ENCODE results near the gene LRRC59. TPM values are rescaled to one million over a fixed set of nuclear protein-coding genes. Genes with fewer than 3 reads are reported as not detected.

The LRRC59 gene
- total and polyA plus RNA-seq, 2 donors: 27.8 to 38.7 TPM

GRCh38 chr17:50348522-50349242, 48.6 kb downstream of the LRRC59 start:
- Histone ChIP-seq H3K36me3 (ENCODE audit: control insufficient read depth in 2 of 2, insufficient read depth in 2 of 2, low read length in 1 of 2) (peaks cover 8 to 15% of the 10 kb centered on the region in 2 donors), H3K9me3 (ENCODE audit: control insufficient read depth in 2 of 2, insufficient read depth in 1 of 2, low read length in 1 of 2) (no peaks in the 10 kb centered on the region), H3K27ac (ENCODE audit: low read depth in 1 of 2, low read length in 1 of 2) (peak overlapping the region in 1 of 2 donors; percentile 18), H3K27me3 (ENCODE audit: control insufficient read depth in 2 of 2, insufficient read depth in 1 of 2, low read length in 1 of 2) (peaks cover 0 to 3% of the 10 kb centered on the region in 2 donors), H3K4me1 (ENCODE audit: control insufficient read depth in 2 of 2, insufficient read depth in 2 of 2, low read length in 2 of 2) (peaks cover 8 to 25% of the 10 kb centered on the region in 2 donors), H3K4me3 (ENCODE audit: low read length in 2 of 2) (no peak overlapping the region)
- WGBS: 95% methylated on average over 7 of the region's 7 CpGs
- DNase-seq (ENCODE audit: low read depth in 6 of 9, low spot score in 9 of 9): no peak

- no peak overlapping the region for H3K27ac ChIP-seq (ENCODE audit: low read depth in 1 of 2, low read length in 1 of 2)
- no peak overlapping the region for H3K4me3 ChIP-seq (ENCODE audit: low read length in 2 of 2)
- 94% methylated on average over 3 of the region's 3 CpGs for WGBS
- peaks cover 8 to 25% of the 10 kb centered on the region in 2 donors for H3K4me1 ChIP-seq (ENCODE audit: control insufficient read depth in 2 of 2, insufficient read depth in 2 of 2, low read length in 2 of 2)
- no peaks in the 10 kb centered on the region for H3K9me3 ChIP-seq (ENCODE audit: control insufficient read depth in 2 of 2, insufficient read depth in 1 of 2, low read length in 1 of 2)
- DNase-seq (ENCODE audit: low read depth in 6 of 9, low spot score in 9 of 9): no peak
- peaks cover 6 to 10% of the 10 kb centered on the region in 2 donors for H3K36me3 ChIP-seq (ENCODE audit: control insufficient read depth in 2 of 2, insufficient read depth in 2 of 2, low read length in 1 of 2)
- peaks cover 0 to 3% of the 10 kb centered on the region in 2 donors for H3K27me3 ChIP-seq (ENCODE audit: control insufficient read depth in 2 of 2, insufficient read depth in 1 of 2, low read length in 1 of 2)
Observed at GRCh38 chr17:50347894-50348291, 49.4 kb downstream of the LRRC59 start.

- no peak for DNase-seq (ENCODE audit: low read depth in 6 of 9, low spot score in 9 of 9)
- H3K36me3 ChIP-seq (ENCODE audit: control insufficient read depth in 2 of 2, insufficient read depth in 2 of 2, low read length in 1 of 2): peaks cover under 1 to 4% of the 10 kb centered on the region in 2 donors
- WGBS: 73% methylated on average over 17 of the region's 17 CpGs
- H3K4me3 ChIP-seq (ENCODE audit: low read length in 2 of 2): peak overlapping the region; percentile 78 to 93
- no peak overlapping the region for H3K27ac ChIP-seq (ENCODE audit: low read depth in 1 of 2, low read length in 1 of 2)
- peaks cover 0 to 3% of the 10 kb centered on the region in 2 donors for H3K27me3 ChIP-seq (ENCODE audit: control insufficient read depth in 2 of 2, insufficient read depth in 1 of 2, low read length in 1 of 2)
- no peaks in the 10 kb centered on the region for H3K9me3 ChIP-seq (ENCODE audit: control insufficient read depth in 2 of 2, insufficient read depth in 1 of 2, low read length in 1 of 2)
- peaks cover 8 to 25% of the 10 kb centered on the region in 2 donors for H3K4me1 ChIP-seq (ENCODE audit: control insufficient read depth in 2 of 2, insufficient read depth in 2 of 2, low read length in 2 of 2)
Observed at GRCh38 chr17:50347117-50347893, 50.0 kb downstream of the LRRC59 start.

GRCh38 chr17:50346313-50347116, 50.8 kb downstream of the LRRC59 start:
- Histone ChIP-seq H3K9me3 (ENCODE audit: control insufficient read depth in 2 of 2, insufficient read depth in 1 of 2, low read length in 1 of 2) (peaks cover 0 to 3% of the 10 kb centered on the region in 2 donors), H3K27ac (ENCODE audit: low read depth in 1 of 2, low read length in 1 of 2) (peak overlapping the region; percentile 5 to 88), H3K27me3 (ENCODE audit: control insufficient read depth in 2 of 2, insufficient read depth in 1 of 2, low read length in 1 of 2) (peaks cover 0 to 3% of the 10 kb centered on the region in 2 donors), H3K36me3 (ENCODE audit: control insufficient read depth in 2 of 2, insufficient read depth in 2 of 2, low read length in 1 of 2) (no peaks in the 10 kb centered on the region), H3K4me1 (ENCODE audit: control insufficient read depth in 2 of 2, insufficient read depth in 2 of 2, low read length in 2 of 2) (peaks cover 8 to 25% of the 10 kb centered on the region in 2 donors), H3K4me3 (ENCODE audit: low read length in 2 of 2) (peak overlapping the region; percentile 78 to 93)
- WGBS: 2% methylated on average over 57 of the region's 57 CpGs
- peak in 1 of 9 donors; percentile 22 for DNase-seq (ENCODE audit: low read depth in 6 of 9, low spot score in 9 of 9)

GRCh38 chr17:50345432-50346312, 51.7 kb downstream of the LRRC59 start, which contains the start of gene XYLT2:
Gene XYLT2 (plus strand): TSS chr17:50346126. CDS start chr17:50346141, 15 bp downstream.
- Histone ChIP-seq H3K27ac (ENCODE audit: low read depth in 1 of 2, low read length in 1 of 2) (peak within 1 kb of the TSS; percentile 5 to 88), H3K4me3 (ENCODE audit: low read length in 2 of 2) (peak within 1 kb of the TSS; percentile 78 to 93), H3K36me3 (ENCODE audit: control insufficient read depth in 2 of 2, insufficient read depth in 2 of 2, low read length in 1 of 2) (no peaks in the 10 kb centered on the region), H3K9me3 (ENCODE audit: control insufficient read depth in 2 of 2, insufficient read depth in 1 of 2, low read length in 1 of 2) (peaks cover 0 to 3% of the 10 kb centered on the region in 2 donors), H3K27me3 (ENCODE audit: control insufficient read depth in 2 of 2, insufficient read depth in 1 of 2, low read length in 1 of 2) (peaks cover 0 to 3% of the 10 kb centered on the region in 2 donors), H3K4me1 (ENCODE audit: control insufficient read depth in 2 of 2, insufficient read depth in 2 of 2, low read length in 2 of 2) (peaks cover 8 to 25% of the 10 kb centered on the region in 2 donors)
- peak; percentile 50 to 96 (median 89) for DNase-seq (ENCODE audit: low read depth in 6 of 9, low spot score in 9 of 9)
- WGBS: 5% methylated on average over 86 of the region's 87 CpGs

GRCh38 chr17:50344731-50345365, 52.5 kb downstream of the LRRC59 start:
- no peak overlapping the region for H3K27ac ChIP-seq (ENCODE audit: low read depth in 1 of 2, low read length in 1 of 2)
- peaks cover 8 to 25% of the 10 kb centered on the region in 2 donors for H3K4me1 ChIP-seq (ENCODE audit: control insufficient read depth in 2 of 2, insufficient read depth in 2 of 2, low read length in 2 of 2)
- 79% methylated on average over 13 of the region's 13 CpGs for WGBS
- DNase-seq (ENCODE audit: low read depth in 6 of 9, low spot score in 9 of 9): no peak
- H3K27me3 ChIP-seq (ENCODE audit: control insufficient read depth in 2 of 2, insufficient read depth in 1 of 2, low read length in 1 of 2): peaks cover 0 to 3% of the 10 kb centered on the region in 2 donors
- H3K36me3 ChIP-seq (ENCODE audit: control insufficient read depth in 2 of 2, insufficient read depth in 2 of 2, low read length in 1 of 2): no peaks in the 10 kb centered on the region
- H3K4me3 ChIP-seq (ENCODE audit: low read length in 2 of 2): no peak overlapping the region
- peaks cover 0 to 3% of the 10 kb centered on the region in 2 donors for H3K9me3 ChIP-seq (ENCODE audit: control insufficient read depth in 2 of 2, insufficient read depth in 1 of 2, low read length in 1 of 2)

GRCh38 chr17:50339381-50339780, 57.9 kb downstream of the LRRC59 start:
- no peak overlapping the region for H3K27ac ChIP-seq (ENCODE audit: low read depth in 1 of 2, low read length in 1 of 2)
- DNase-seq (ENCODE audit: low read depth in 6 of 9, low spot score in 9 of 9): no peak
- H3K9me3 ChIP-seq (ENCODE audit: control insufficient read depth in 2 of 2, insufficient read depth in 1 of 2, low read length in 1 of 2): peaks cover 0 to 3% of the 10 kb centered on the region in 2 donors
- H3K27me3 ChIP-seq (ENCODE audit: control insufficient read depth in 2 of 2, insufficient read depth in 1 of 2, low read length in 1 of 2): no peaks in the 10 kb centered on the region
- no peaks in the 10 kb centered on the region for H3K4me1 ChIP-seq (ENCODE audit: control insufficient read depth in 2 of 2, insufficient read depth in 2 of 2, low read length in 2 of 2)
- H3K36me3 ChIP-seq (ENCODE audit: control insufficient read depth in 2 of 2, insufficient read depth in 2 of 2, low read length in 1 of 2): no peaks in the 10 kb centered on the region
- no peak overlapping the region for H3K4me3 ChIP-seq (ENCODE audit: low read length in 2 of 2)

GRCh38 chr17:50338645-50339044, 58.7 kb downstream of the LRRC59 start:
- no peak for DNase-seq (ENCODE audit: low read depth in 6 of 9, low spot score in 9 of 9)
- Histone ChIP-seq H3K4me1 (ENCODE audit: control insufficient read depth in 2 of 2, insufficient read depth in 2 of 2, low read length in 2 of 2) (no peaks in the 10 kb centered on the region), H3K4me3 (ENCODE audit: low read length in 2 of 2) (no peak overlapping the region), H3K9me3 (ENCODE audit: control insufficient read depth in 2 of 2, insufficient read depth in 1 of 2, low read length in 1 of 2) (peaks cover 0 to 3% of the 10 kb centered on the region in 2 donors), H3K36me3 (ENCODE audit: control insufficient read depth in 2 of 2, insufficient read depth in 2 of 2, low read length in 1 of 2) (no peaks in the 10 kb centered on the region), H3K27me3 (ENCODE audit: control insufficient read depth in 2 of 2, insufficient read depth in 1 of 2, low read length in 1 of 2) (no peaks in the 10 kb centered on the region), H3K27ac (ENCODE audit: low read depth in 1 of 2, low read length in 1 of 2) (no peak overlapping the region)
